ENCODE measurements around the gene ERFL.
"Not testable (repeated sequence)": the region's sequence is repeated elsewhere in the genome, so short reads cannot be mapped to it uniquely, and the experiment has no call there.

Gene ERFL

GRCh38 chr19:41875973-41876372 is 52.3 kb downstream of the ERFL start:
- not testable (repeated sequence) for DNase-seq

DNA sequence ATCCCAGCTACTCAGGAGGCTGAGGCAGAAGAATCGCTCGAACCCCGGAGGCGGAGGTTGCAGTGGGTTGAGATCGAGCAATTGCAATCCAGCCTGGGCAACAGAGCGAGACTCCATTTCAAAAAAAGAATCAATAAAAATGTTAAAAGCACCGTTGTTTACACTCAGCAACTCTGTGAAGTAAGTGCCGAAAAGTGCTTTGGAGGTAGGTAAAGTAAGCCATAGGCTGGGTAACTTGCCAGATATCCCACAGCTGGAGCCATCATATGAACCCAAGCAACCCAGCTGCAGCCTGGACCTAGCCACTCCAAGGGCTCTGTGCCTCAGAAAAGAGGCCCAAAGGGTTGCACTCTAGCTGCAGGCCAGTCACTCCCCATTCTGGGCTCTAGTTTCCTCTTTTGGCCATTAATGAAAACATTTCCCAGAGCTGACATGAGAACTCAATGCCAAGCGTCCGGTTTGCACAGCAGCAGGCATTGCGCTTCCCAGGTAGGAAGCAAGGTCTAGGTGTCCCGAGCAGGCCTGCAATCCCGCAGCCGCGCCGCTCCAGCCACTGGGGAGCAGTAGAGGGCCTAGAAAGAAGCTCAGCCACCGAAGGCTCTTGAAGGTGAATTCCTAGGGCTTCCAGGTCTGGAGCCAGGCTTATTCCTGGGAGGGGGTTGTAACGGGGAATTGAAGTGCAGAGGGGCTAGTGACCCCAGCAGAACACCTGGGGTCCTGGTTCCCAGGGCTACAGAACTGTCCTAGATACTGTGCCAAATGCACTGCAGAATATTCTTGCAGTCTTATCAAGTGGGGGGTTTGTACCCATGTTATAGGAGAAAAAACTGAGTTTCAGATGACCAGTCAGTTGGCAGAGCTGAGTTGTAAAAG is 55.2 kb downstream of the ERFL start:
- peak; percentile 71 for DNase-seq

DNA sequence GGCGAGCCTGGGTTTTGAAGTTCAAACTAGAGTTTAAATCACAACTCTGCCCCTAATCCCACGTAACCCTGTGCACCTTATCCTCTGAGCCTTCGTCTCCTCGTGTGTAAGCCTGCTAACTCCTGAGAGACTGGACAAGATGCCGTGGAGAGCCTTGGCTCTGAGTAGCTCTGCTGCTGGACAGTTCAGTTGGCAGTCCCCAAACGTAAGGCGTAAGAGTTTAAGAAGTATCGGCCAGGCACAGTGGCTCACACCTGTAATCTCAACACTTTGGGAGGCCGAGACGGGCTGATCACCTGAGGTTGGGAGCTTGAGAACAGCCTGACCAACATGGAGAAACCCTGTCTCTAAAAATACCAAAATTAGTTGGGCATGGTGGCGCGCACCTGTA is 55.9 kb downstream of the ERFL start:
- no peak for DNase-seq

DNA sequence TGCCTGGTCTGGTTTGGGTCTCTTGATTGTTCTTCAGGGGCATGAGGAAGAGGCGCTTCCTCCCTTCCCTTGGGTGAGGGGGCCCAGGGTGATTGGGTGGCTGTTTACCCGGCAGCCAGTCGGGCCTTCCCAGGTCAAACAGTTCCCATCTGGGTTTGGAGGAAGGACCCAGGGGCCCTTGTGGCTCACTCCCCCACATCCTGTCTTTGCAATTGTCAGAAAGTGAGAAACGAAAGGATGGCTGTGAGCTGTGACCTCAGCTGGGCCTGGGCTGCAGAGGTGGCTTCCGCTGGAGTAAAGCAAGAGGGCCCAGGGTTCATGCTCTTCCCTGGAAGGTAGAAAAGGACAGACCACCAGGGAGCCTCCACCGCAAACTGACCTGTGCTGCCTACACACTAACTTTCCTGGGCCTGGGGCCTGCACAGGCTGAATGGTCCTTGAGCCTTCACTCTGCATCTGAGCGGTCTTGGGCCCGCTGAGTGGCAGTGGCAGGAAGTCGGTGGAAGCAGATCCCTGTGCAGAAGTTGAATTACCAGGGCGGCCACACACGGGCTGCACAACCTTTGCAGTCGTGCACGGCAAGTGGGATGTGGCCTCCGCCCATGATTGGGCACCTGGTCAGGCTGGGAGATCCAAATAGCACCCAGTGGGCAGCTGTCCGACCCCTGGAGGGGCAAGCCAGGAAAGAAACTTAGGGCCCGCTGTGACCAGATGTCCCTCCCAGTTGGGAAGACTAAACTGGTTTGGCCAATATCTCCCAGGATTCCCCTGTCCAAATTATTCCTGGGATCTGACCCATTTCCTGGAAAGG is 56.5 kb downstream of the ERFL start:
- DNase-seq: no peak

DNA sequence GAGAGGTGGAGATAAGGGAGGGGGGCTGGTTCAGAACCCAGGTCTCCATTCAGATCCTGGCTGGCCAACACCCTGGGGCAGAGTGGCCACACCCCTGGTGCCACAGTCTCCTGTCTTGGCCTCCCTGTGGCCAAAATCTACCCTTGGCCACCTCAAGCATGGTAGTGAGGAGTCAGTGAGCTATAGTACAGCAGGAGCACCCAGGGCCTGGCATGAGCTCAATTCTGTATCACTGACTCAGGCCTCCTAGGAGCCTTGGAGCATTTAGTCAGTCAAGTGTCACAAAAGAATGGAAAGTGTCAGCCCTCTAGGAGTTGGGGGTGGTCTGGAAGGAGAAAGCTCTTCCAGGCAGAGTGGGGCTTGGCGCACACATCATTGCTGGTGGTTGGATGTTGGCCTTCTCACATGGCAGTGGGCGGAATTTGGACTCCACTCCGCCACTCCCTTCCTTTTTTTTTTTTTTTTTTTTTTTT is 57.8 kb downstream of the ERFL start:
- no peak for DNase-seq

DNA sequence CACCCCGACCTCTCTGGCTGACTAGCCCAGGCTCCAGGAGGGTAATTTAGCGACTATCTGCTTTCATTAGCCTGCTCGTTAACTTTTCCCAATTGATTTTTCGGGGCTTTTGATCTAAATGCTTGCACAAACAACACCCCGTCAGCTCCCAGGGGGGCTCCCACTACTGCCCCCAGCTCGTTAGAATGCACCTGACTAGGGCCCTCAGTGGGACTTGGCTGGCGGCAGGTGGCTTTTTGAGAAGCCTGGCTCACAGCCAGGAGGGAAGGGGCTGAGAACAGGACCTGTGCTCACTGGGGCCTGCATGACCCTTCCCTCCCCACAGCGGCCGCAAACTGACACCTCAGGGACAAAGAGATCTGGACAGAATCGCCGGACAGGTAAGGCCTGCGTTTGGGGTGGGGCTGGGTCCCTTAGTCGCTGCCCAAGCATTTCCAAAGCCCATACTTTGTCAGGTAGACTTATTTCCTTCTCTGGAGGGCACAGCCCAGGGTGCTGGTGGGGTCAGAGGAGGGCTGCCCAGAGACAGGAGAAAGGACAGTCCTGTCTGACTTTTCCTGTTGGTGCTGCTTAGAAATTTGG is 58.8 kb downstream of the ERFL start:
- DNase-seq: no peak

GRCh38 chr19:41868989-41869300 is 59.3 kb downstream of the ERFL start:
- no peak for DNase-seq

- DNase-seq: no peak
Measured at GRCh38 chr19:41868120-41868988, 59.9 kb downstream of the ERFL start.

DNA sequence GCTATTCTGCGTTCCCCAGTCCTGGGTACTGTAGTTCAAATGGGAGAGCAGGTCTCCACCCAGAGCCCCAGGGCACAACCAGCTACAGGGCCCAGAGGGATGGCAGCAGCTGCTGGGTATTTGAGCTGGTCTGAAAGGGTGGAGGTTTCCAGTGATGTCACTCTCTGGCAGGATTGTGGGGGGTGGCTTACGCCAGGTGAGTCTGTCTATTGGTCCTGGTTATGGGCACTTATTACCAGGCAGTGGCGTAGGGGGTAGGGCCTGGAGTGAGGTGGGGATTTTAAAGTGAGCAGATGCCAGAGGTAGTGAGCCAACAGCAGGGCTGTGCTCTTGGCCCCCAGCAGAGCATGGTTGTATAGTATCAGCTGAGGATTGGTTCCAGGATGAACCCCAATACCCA is 62.0 kb downstream of the ERFL start:
- DNase-seq: no peak

DNA sequence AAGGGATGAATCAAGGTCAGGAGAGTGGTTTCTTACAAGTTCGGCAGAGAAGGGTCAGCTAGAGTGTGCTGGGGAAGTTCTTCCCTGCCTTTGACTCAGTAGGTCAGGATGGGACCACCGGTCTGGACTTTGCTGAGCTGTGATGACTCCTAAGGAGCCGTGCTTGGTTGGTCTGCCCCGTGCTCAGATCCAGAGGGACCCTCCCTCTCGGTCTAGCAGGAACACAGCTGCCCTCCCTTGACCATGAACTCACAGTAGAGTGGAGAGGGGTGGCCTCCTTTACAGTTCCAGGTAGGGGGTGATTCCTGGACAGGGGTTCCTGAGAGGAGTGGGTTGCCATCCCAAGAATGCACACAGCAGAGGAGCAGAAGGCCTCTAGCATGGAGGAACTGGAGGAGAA is 63.9 kb downstream of the ERFL start:
- no peak for DNase-seq

DNA sequence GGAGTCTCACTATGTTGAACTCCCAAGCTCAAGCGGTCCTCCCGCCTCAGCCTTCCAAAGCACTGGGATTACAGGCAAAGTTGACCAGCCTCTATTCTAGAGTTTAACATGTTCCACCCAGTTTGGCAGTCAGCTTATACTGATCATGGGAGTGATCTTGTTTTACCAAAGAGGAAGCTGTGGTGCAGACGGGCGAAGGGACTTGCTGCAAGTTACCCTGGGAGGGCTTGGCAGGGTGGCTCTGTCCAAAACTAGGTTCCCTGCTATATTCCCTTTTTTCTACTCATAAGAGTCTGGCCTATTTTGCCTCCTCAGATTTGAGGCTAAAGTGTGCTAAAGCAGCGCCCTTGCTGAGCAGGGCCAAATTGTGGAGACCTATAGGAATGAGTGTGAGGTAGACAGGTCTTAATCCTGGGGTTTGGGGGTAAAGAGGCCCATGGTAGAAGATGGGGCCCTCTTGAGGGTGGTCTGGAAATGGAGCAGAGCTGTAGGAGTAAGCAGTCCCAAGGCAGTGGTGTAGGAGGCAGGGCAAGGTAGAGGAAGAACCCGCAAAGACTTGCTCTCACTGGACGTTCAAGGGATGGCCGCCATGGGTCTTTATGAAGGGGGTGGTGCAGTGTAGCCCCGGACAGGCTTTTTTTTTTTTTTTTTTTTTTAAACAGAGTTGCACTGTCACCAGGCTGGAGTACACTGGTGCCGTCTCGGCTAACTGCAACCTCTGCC is 64.9 kb downstream of the ERFL start:
- no peak for DNase-seq

GRCh38 chr19:41862445-41862986 is 65.7 kb downstream of the ERFL start:
- DNase-seq: no peak

- no peak for DNase-seq
Measured at GRCh38 chr19:41861846-41862245, 66.4 kb downstream of the ERFL start.

GRCh38 chr19:41861116-41861768 is 67.0 kb downstream of the ERFL start:
- no peak for DNase-seq

GRCh38 chr19:41860419-41861115 is 67.7 kb downstream of the ERFL start:
- DNase-seq: peak; percentile 51

GRCh38 chr19:41859618-41860418 is 68.4 kb downstream of the ERFL start, which contains the start of gene RPS19:
Gene RPS19 (plus strand): TSS chr19:41860255. CDS start chr19:41860775, 520 bp downstream.
- peak; percentile 100 for DNase-seq

DNA sequence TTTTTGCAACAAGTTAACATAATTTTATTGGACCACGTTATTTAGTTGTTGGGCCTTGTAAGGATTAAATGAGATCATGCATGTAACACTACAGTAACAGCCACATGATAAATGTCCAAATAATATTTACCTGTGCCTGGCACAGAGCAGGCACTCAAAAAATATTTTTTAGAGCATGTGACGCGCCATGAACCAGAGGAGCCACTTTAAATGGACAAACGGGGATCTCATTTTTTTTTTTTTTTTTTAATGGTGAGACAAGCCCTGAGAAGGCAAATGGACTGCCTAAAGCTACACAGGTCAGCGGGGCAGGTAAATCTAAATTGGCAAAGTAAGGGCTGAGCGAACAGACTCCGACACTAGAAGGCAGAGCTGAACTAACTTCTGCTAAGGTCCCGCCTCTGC is 69.0 kb downstream of the ERFL start:
- DNase-seq: no peak

Measured in eye (tissue), 1 donor.